Right ventricle myocardium superior (tissue), 1 donor: Measurements from ENCODE around the gene MYPN. TPM values are rescaled to one million over a fixed set of nuclear protein-coding genes. Genes with fewer than 3 reads are reported as not detected.
A peak's percentile ranks its signal among the peaks of the same experiment; 100 is the strongest.
"Not testable (repeated sequence)": the region's sequence is repeated elsewhere in the genome, so short reads cannot be mapped to it uniquely, and the experiment has no call there.

Source experiments
- ATAC-seq: fragments of 200-7000 bp; cut with Tn5 transposase; one replicate; pipeline ENCODE4 v1.9.1; 2020; ENCODE audit warnings: mild to moderate bottlenecking; ENCODE audit not compliant: poor library complexity
- DNase-seq: peaks from one replicate; pipeline ENCODE4 v3.0.0-alpha.2; 2020
- intact Hi-C: fragments of 100-400 bp; cut with DNase I; formaldehyde crosslinking; loops from one replicate; pipeline ENCODE4 v1.11.2; 2022
- total RNA-seq: library from RNA; stranded (reverse); fragmentation: NEBNext Ultra II Directional; extraction: Animal tissue kit (Norgen Biotek cat#: 25700); gene quantifications from one replicate; pipeline ENCODE4 v1.2.1, GENCODE V29; 2021
- donor health status: DM: no; HTN: yes; CAD: no; lungs with severe emphysema.

MYPN gene
- total RNA-seq, 1 donor from 2014 or later = 92.0 TPM

- ATAC-seq, intact Hi-C loops, DNase-seq: not testable (repeated sequence)
These were observed 86.5 kb downstream of the MYPN start for GRCh38 chr10:68195776-68196175.

GRCh38 chr10:68196701-68197100, 87.4 kb downstream of the MYPN start:
- ATAC-seq (no peak), DNase-seq (no peak)
- intact Hi-C loops = no loop called here

GRCh38 chr10:68202960-68203353, 93.7 kb downstream of the MYPN start:
- intact Hi-C loops = no loop called here
- DNase-seq (no peak), ATAC-seq (no peak)

GRCh38 chr10:68208424-68209042, 99.2 kb downstream of the MYPN start:
- intact Hi-C loops = no loop called here
- ATAC-seq (no peak), DNase-seq (no peak)

- ATAC-seq (no peak), DNase-seq (no peak)
- intact Hi-C loops = loop anchor here (5.0 kb wide), 1 partner anchor 91 kb away; no protein-coding TSS in a partner anchor
These were observed 102.4 kb downstream of the MYPN start for GRCh38 chr10:68211669-68212068.

- DNase-seq (no peak), ATAC-seq (no peak)
- intact Hi-C loops = loop anchor here (5.0 kb wide), 1 partner anchor 89 kb away; no protein-coding TSS in a partner anchor
These were observed 103.5 kb downstream of the MYPN start for GRCh38 chr10:68212721-68213352.

GRCh38 chr10:68218786-68219185, 109.5 kb downstream of the MYPN start:
- no peak for ATAC-seq

GRCh38 chr10:68221196-68221595, 111.9 kb downstream of the MYPN start:
- intact Hi-C loops = no loop called here
- DNase-seq = no peak
- ATAC-seq = no peak

More at GRCh38 chr10:68218786-68219185, 109.5 kb downstream of the MYPN start:
- DNase-seq = no peak
- intact Hi-C loops = no loop called here

- no peak for ATAC-seq
- intact Hi-C loops = no loop called here
- DNase-seq = no peak
These were observed 113.1 kb downstream of the MYPN start for GRCh38 chr10:68222391-68222790.

GRCh38 chr10:68223535-68224165, 114.4 kb downstream of the MYPN start:
- DNase-seq (no peak), ATAC-seq (no peak)
- intact Hi-C loops = no loop called here

- intact Hi-C loops = no loop called here
- DNase-seq (no peak), ATAC-seq (no peak)
These were observed 115.5 kb downstream of the MYPN start for GRCh38 chr10:68224810-68225209.

- ATAC-seq = no peak
- DNase-seq = no peak
- intact Hi-C loops = no loop called here
These were observed 121.0 kb downstream of the MYPN start for GRCh38 chr10:68230268-68230667.

GRCh38 chr10:68231106-68231816, 122.0 kb downstream of the MYPN start:
- ATAC-seq = peak; percentile 100

GRCh38 chr10:68231817-68232251, 122.5 kb downstream of the MYPN start, which contains the start of gene ATOH7:
Gene ATOH7, minus strand, starts transcription at chr10:68232113. Its CDS starts 436 bp downstream, at chr10:68231677.
- DNase-seq (no peak), ATAC-seq (no peak)
- intact Hi-C loops = no loop called here

More at GRCh38 chr10:68231106-68231816, 122.0 kb downstream of the MYPN start:
- intact Hi-C loops = no loop called here
- DNase-seq = peak; percentile 75

- intact Hi-C loops = no loop called here
- no peak for ATAC-seq
- no peak for DNase-seq
These were observed 123.8 kb downstream of the MYPN start for GRCh38 chr10:68233046-68233445.

GRCh38 chr10:68235111-68235510, 125.8 kb downstream of the MYPN start:
- no peak for ATAC-seq
- no peak for DNase-seq
- intact Hi-C loops = no loop called here

- intact Hi-C loops = no loop called here
- ATAC-seq (no peak), DNase-seq (no peak)
These were observed 126.3 kb downstream of the MYPN start for GRCh38 chr10:68235581-68235980.

GRCh38 chr10:68237173-68237572, 127.9 kb downstream of the MYPN start:
- no peak for DNase-seq
- ATAC-seq = no peak
- intact Hi-C loops = no loop called here

GRCh38 chr10:68238371-68238770, 129.1 kb downstream of the MYPN start:
- intact Hi-C loops = no loop called here
- ATAC-seq = no peak

More at GRCh38 chr10:68238371-68238770, 129.1 kb downstream of the MYPN start:
- no peak for DNase-seq
